Prostate gland (tissue), 2 donors: Measurements from ENCODE around the gene KRTAP10-2. TPM values are rescaled to one million over a fixed set of nuclear protein-coding genes. Genes with fewer than 3 reads are reported as not detected.

ENCODE experiments used
- DNase-seq: peaks from one replicate; pipeline ENCODE4 v3.0.0-alpha.2; 2019; ENCODE audit warnings: low spot score
- H3K27ac ChIP-seq, 2 donors: fragments of 200-600 bp; sonication (generic); 2 replicates each; pipeline ENCODE4 v1.5.1; 2017 to 2019
- H3K27me3 ChIP-seq: fragments of 200-600 bp; sonication (generic); replicated peaks from 2 replicates; pipeline ENCODE4 v1.5.1; 2019; ENCODE audit not compliant: insufficient read depth
- H3K36me3 ChIP-seq, 2 donors: fragments of 200-600 bp; sonication (generic); 1 replicate in 1 of 2; 2 replicates in 1 of 2; pipeline versions ENCODE4 v1.5.1 to v1.8.1; 2017 to 2019
- H3K4me1 ChIP-seq: fragments of 200-600 bp; sonication (generic); replicated peaks from 2 replicates; pipeline ENCODE4 v1.5.1; 2019
- H3K4me3 ChIP-seq, 2 donors: fragments of 200-600 bp; sonication (generic); 2 replicates each; pipeline ENCODE4 v1.5.1; 2017 to 2019
- H3K9me3 ChIP-seq: fragments of 200-600 bp; sonication (generic); 2 replicates; pipeline ENCODE4 v1.5.1; 2017
- POLR2A ChIP-seq: fragments of 450-650 bp; IDR thresholded peaks from one replicate; pipeline ENCODE4 v1.6.1; 2016; ENCODE audit warnings: antibody characterized with exemption, mild to moderate bottlenecking
- POLR2AphosphoS5 ChIP-seq: sonication (generic); formaldehyde crosslinking; IDR thresholded peaks from one replicate; pipeline ENCODE4 v1.6.1; 2017; ENCODE audit warnings: antibody characterized with exemption
- WGBS: methylation state at CpG from one replicate; pipeline ENCODE4 v1.1.5; 2018; 5-methylcytosine and 5-hydroxymethylcytosine counted together
- intact Hi-C: fragments of 100-400 bp; cut with DNase I; formaldehyde crosslinking; loops from one replicate; pipeline ENCODE4 v1.14.2; 2022
- total RNA-seq, 2 donors: library from RNA; depleted of rRNA; stranded (reverse); fragments of >200 nt; gene quantifications; one replicate each; pipeline ENCODE4 v1.1.0, GENCODE V29; 2016
- TF ChIP-seq, protein P1 (sequence below), 4 experiments: fragments of 200-600 bp in 2 of 4; fragments of 450-650 bp in 2 of 4; sonication (generic) in 2 of 4; IDR thresholded peaks; 1 replicate in 3 of 4; 2 replicates in 1 of 4; pipeline ENCODE4 v1.5.1; 2016 to 2019; ENCODE audit warnings: antibody characterized with exemption in 4 of 4, mild to moderate bottlenecking in 2 of 4, moderate library complexity in 2 of 4

KRTAP10-2 gene
- total RNA-seq, 2 donors from 2014 or later, result not detected

- WGBS, result 85% methylated on average over 2 of the region's 2 CpGs
- no peak for DNase-seq
- TF ChIP-seq POLR2AphosphoS5 (no peak), POLR2A (no peak)
- no peaks in the 10 kb centered on the region for H3K27me3 ChIP-seq
- H3K4me3 ChIP-seq, result no peak overlapping the region
- no peaks in the 10 kb centered on the region for H3K36me3 ChIP-seq
- intact Hi-C loops, result no loop called here
- no peaks in the 10 kb centered on the region for H3K4me1 ChIP-seq
- no peaks in the 10 kb centered on the region for H3K9me3 ChIP-seq
- no peak overlapping the region for H3K27ac ChIP-seq
These were observed 26.6 kb downstream of the KRTAP10-2 start for GRCh38 chr21:44524414-44525371.

- WGBS, result 86% methylated on average over 1 of the region's 1 CpG
- intact Hi-C loops, result no loop called here
- Histone ChIP-seq H3K27ac (no peak overlapping the region), H3K9me3 (no peaks in the 10 kb centered on the region), H3K36me3 (no peaks in the 10 kb centered on the region), H3K27me3 (no peaks in the 10 kb centered on the region), H3K4me1 (no peaks in the 10 kb centered on the region), H3K4me3 (no peak overlapping the region)
- DNase-seq, result no peak
- TF ChIP-seq POLR2A, result no peak
- TF ChIP-seq, protein P1, sequence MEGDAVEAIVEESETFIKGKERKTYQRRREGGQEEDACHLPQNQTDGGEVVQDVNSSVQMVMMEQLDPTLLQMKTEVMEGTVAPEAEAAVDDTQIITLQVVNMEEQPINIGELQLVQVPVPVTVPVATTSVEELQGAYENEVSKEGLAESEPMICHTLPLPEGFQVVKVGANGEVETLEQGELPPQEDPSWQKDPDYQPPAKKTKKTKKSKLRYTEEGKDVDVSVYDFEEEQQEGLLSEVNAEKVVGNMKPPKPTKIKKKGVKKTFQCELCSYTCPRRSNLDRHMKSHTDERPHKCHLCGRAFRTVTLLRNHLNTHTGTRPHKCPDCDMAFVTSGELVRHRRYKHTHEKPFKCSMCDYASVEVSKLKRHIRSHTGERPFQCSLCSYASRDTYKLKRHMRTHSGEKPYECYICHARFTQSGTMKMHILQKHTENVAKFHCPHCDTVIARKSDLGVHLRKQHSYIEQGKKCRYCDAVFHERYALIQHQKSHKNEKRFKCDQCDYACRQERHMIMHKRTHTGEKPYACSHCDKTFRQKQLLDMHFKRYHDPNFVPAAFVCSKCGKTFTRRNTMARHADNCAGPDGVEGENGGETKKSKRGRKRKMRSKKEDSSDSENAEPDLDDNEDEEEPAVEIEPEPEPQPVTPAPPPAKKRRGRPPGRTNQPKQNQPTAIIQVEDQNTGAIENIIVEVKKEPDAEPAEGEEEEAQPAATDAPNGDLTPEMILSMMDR (IDR thresholded peaks at IDR 0.05), result no peak
- TF ChIP-seq POLR2AphosphoS5, result no peak
These were observed 27.5 kb downstream of the KRTAP10-2 start for GRCh38 chr21:44523567-44524413.

DNA sequence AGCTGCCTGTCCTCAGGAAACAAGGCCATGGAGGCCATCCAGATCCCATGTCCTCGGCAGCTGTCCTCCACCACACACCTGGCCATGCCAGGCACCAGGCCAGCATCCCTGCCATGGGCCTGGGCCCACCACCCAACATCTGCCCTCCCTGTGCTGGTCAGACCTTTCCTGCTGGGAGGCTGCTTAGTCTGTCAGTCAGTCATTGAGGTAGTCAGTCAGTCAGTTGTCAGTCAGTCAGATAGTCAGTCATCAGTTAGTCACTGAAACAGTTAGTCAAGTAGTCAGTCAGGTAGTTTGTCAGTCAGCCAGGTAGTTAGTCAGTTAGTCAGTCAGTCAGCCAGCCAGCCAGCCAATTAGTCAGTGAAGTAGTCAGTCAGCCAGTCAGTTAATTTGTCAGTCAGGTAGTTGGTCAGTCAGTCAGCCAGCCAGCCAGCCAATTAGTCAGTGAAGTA lies 28.5 kb downstream of the KRTAP10-2 start:
- Histone ChIP-seq H3K36me3 (no peaks in the 10 kb centered on the region), H3K27me3 (no peaks in the 10 kb centered on the region), H3K4me3 (no peak overlapping the region), H3K27ac (no peak overlapping the region), H3K4me1 (no peaks in the 10 kb centered on the region), H3K9me3 (no peaks in the 10 kb centered on the region)
- intact Hi-C loops, result no loop called here
- TF ChIP-seq, protein P1 (IDR thresholded peaks at IDR 0.05), result no peak
- TF ChIP-seq POLR2A, result no peak
- no peak for TF ChIP-seq POLR2AphosphoS5
- no peak for DNase-seq
- 88% methylated on average over 1 of the region's 1 CpG for WGBS

DNA sequence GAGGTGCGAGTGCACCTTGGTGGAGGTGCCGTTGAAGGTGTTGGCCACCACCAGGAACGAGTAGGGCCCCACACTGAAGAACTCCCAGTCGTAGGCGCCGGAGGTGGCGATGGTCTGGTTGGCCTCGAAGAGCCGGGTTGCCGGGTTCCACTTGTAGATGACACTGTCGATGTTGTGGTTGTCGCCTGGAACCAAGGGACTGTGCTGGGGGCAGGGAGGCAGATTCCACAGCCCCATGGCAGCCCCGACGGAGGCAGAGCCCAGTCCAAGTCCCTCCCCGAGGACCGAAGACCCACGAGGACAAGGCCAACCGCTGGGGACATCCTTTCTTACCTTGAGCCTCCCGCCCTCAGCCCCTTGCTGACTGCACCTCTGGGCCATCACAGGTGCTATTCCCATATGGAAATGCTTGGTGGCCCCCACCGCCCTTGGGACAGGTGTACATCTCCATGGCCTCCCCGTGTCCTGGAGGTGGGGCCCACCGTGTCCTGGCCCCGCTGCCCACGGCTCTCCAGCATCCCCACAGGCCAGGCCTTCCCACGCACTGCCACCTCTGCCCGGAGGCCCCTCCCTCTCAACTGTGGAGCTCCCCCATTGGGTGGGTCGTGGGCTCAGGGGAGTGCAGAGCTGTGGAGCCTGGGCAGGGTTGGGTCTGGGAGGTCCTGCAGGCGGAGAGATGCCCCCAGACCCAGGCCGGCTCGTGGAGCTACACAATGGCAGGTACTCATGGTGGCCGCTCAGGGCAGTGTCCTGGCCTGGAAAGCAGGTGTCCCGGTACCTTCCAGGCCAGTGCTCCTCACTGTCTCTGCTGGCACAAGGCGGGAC lies 29.2 kb downstream of the KRTAP10-2 start:
- intact Hi-C loops, result no loop called here
- WGBS, result 89% methylated on average over 31 of the region's 33 CpGs

More for the DNA sequence above, 29.2 kb downstream of the KRTAP10-2 start:
- H3K27ac ChIP-seq, result no peak overlapping the region
- no peak for DNase-seq
- H3K36me3 ChIP-seq, result no peaks in the 10 kb centered on the region
- no peaks in the 10 kb centered on the region for H3K4me1 ChIP-seq
- TF ChIP-seq, protein P1 (IDR thresholded peaks at IDR 0.05), result no peak
- TF ChIP-seq POLR2AphosphoS5, result no peak
- TF ChIP-seq POLR2A, result no peak
- no peak overlapping the region for H3K4me3 ChIP-seq
- no peaks in the 10 kb centered on the region for H3K9me3 ChIP-seq
- H3K27me3 ChIP-seq, result no peaks in the 10 kb centered on the region
